Measurements from ENCODE around the gene CILP2.

Gene CILP2

GRCh38 chr19:19568802-19569756 lies 31.0 kb downstream of the CILP2 start:
- DNase-seq, result peak; percentile 31

- DNase-seq, result no peak
These were observed 32.5 kb downstream of the CILP2 start for GRCh38 chr19:19570571-19570970.

DNA sequence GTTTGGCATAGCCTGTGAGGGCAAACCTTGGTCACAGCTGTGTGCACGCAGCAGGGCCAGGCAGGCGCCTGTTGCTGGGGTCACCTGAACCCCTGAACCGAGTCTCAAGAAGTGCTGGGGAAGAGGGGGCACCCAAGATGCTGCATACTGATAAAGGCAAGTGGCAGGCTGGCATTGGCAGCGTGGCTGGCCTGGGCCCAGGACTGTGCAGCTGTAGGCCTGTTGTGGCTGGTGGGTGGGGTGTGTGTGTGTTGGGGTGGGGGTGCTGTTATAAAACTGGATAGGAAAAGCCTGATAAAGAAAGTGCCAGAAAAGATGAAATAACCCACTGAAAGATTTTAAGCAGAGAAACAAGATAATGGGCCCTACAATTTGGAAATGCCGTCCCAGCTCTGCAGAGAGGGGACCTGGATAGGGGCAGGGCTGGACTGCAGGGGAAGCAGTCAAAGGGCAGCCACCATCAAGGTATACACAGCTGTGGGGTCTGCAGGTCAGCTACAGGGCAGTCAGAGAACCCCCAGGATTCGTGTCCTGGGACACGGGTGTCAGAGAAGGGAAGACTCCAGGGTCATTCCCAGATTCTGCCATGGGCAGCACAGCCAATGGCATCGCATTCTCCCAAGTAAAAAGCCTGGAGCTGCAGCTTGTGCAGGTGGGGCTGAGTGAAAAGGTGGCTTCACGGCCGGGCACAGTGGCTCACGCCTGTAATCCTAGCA lies 33.2 kb downstream of the CILP2 start:
- DNase-seq, result no peak

- no peak for DNase-seq
These were observed 37.3 kb downstream of the CILP2 start for GRCh38 chr19:19575411-19575810.

DNA sequence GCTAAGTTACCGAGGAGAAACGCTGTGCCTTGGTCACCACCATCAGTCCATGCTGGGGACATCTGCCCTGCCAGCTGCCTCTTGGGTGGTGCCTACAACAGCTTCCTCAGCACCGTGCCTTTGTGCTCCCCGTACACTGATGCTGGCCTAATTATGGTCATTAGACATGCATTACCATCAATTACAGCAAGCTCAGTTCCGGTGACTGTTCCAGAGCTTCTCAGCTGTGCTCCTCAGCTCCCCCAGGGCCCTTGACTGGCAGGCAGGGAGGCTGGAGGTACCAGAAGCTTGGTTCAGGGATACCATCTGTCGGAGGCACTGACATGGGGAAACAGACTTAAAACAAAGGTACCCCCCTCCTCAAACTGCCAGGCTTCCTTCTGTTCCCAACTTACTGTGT lies 40.2 kb downstream of the CILP2 start:
- DNase-seq, result no peak

DNA sequence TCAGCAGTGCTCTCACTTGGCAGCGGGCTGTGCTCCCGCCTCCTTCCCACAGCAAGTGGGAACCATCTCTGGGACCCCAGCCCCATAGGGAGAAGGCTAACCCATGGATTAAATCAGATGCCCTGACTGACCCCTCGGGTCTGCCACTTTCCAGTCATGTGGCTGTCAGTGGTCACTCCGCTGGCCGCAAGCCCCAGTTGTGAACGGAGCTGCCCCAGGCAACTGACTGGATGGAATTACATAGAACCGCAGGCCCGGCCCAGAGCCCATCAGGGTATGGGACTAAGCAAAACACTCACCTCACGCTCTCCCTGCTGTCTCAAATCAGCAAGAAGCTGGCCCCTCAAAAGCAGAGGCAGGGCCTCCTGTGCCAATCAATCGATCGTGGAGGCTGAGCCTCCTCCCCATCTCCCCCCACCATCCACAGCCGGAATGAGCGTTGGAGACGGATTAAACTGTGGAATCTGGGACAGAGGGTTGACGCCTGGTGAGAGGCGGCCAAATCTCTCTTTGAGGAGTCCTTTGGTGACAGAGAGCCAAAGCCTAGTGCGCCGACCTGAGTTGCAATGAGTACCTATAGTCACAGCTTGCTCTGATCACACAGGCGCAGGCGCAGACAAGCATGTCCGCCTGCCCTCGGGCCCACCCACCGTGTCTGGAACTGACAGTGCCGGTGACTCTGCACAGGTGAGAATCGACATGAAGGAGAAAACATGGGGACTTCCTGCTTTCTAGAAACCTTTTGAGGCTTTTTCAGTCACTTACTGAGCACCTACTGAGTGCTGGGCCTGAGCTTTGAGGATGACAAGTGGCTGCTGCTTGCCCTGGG lies 41.7 kb downstream of the CILP2 start:
- DNase-seq, result no peak

GRCh38 chr19:19580418-19580817 lies 42.4 kb downstream of the CILP2 start:
- no peak for DNase-seq

GRCh38 chr19:19581391-19581790 lies 43.3 kb downstream of the CILP2 start:
- no peak for DNase-seq

GRCh38 chr19:19582471-19582870 lies 44.4 kb downstream of the CILP2 start:
- no peak for DNase-seq

DNA sequence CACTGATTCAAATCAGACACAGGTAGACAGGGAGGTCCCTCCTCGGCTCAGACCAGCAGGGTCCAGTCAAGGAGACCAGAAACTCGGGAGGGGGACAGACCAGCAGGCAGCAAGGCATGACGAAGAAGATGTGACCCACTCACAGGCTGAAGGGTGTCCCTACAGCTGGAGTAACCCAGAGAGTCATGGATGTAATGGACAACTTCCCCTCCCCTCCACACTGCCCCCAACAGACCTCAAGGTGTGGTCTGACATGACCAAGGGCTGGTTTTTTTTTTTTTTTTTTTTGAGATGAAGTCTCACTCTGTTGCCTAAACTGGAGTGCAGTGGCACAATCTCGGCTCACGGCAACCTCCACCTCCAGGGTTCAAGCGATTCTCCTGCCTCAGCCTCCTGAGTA lies 46.3 kb downstream of the CILP2 start:
- DNase-seq, result no peak

- no peak for DNase-seq
These were observed 49.7 kb downstream of the CILP2 start for GRCh38 chr19:19587771-19588170.

GRCh38 chr19:19588546-19588945 lies 50.5 kb downstream of the CILP2 start:
- DNase-seq, result no peak

DNA sequence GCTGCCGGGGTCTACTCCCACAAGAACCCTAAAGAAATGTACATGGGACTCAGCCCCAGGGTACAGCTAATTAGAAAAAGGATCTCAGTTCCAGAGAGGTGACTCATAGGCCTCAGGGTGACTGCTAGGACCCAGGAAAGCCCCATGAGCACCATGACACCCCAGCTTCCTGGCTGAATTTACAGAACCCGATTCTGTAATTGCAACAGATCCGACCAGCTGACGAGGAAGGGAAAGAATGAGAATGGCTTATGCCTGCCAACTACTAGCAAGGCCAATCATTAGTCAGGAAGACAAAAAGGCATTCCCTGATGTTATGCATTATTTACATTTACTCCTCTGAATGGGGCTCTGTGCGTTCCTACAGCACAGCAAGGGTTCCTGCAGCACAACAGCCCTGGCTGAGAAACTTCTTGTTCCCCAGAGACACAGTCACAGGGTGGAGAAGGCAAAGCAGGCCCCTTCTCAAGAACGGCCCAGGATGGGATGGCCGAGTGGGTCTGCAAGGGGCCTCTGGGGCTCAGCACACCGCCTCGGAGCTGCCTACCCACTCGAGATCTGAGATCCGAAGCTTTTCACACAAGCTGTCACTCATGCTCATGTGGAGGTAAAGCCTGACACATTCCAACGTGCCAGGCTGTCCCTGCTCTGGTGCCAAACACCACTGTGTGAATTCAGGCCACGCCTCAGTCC lies 53.2 kb downstream of the CILP2 start:
- DNase-seq, result peak; percentile 80

- no peak for DNase-seq
These were observed 54.6 kb downstream of the CILP2 start for GRCh38 chr19:19592690-19593089.

DNA sequence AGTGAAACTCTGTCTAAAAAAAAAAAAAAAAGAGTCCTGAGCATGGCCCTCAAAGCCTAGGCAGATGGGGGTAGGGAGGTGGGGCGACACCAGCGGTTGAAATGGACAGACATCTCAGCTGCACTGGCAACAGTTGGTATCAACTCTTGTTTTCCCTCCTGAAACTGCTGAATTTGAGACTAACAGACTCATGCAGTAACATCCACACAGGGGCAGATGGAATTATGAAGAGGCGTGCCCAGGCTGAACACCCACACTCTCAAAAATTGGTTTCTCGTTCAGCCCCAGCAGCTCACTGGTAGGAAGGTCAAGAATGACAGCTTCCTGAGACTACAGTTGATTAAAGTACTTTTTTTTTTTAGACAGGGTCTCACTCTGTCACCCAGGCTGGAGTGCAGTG lies 56.3 kb downstream of the CILP2 start:
- peak; percentile 46 for DNase-seq

- DNase-seq, result no peak
These were observed 57.2 kb downstream of the CILP2 start for GRCh38 chr19:19595171-19595701.

Data from stimulated activated CD4-positive, alpha-beta T cell treated with anti-CD3 and anti-CD28 coated beads, Interleukin-15, amount 100 ng/mL, for 24 hours (primary cell).